Fibroblast of mammary gland (primary cell): ENCODE measurements around the gene TRMT11.
"Not testable (repeated sequence)": the region's sequence is repeated elsewhere in the genome, so short reads cannot be mapped to it uniquely, and the experiment has no call there.

Source experiments
- DNase-seq: peaks from one replicate; pipeline ENCODE4 v3.0.0-alpha.2; 2010; ENCODE audit warnings: low read depth
- H3K4me3 ChIP-seq: 2 replicates; pipeline ENCODE4 v1.5.1; 2011; ENCODE audit warnings: low read depth, mild to moderate bottlenecking, low read length, moderate library complexity; ENCODE audit not compliant: control insufficient read depth
- TF ChIP-seq, protein P1 (sequence below): conservative IDR thresholded peaks from 2 replicates; pipeline ENCODE4 v1.5.1; 2011; ENCODE audit warnings: low read depth, low read length, inconsistent platforms; ENCODE audit not compliant: control insufficient read depth, insufficient read depth

TRMT11 gene

GRCh38 chr6:125949069-125949468 lies 37.3 kb upstream of the TRMT11 start:
- TF ChIP-seq, protein P1, sequence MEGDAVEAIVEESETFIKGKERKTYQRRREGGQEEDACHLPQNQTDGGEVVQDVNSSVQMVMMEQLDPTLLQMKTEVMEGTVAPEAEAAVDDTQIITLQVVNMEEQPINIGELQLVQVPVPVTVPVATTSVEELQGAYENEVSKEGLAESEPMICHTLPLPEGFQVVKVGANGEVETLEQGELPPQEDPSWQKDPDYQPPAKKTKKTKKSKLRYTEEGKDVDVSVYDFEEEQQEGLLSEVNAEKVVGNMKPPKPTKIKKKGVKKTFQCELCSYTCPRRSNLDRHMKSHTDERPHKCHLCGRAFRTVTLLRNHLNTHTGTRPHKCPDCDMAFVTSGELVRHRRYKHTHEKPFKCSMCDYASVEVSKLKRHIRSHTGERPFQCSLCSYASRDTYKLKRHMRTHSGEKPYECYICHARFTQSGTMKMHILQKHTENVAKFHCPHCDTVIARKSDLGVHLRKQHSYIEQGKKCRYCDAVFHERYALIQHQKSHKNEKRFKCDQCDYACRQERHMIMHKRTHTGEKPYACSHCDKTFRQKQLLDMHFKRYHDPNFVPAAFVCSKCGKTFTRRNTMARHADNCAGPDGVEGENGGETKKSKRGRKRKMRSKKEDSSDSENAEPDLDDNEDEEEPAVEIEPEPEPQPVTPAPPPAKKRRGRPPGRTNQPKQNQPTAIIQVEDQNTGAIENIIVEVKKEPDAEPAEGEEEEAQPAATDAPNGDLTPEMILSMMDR: no peak
- H3K4me3 ChIP-seq: no peak overlapping the region
- DNase-seq: no peak

DNA sequence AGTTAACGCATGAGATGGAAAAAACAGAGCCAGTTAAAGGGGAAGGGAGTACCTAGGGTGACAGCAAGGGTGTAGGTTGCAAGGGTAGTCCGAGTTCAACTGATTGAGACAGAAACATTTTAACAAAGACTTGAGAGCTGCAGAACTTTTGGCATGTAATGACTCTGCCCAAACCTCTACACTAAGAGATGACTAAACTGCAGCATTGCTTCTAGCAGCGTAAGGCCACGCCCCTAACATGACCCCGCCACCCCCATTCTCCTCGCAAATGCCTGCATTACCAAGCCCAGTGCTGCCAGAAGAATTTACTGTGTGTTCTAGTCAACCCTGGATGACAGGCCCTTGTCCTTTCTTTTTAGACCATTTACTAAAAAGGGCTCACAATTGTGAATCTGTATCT lies 36.0 kb upstream of the TRMT11 start:
- TF ChIP-seq, protein P1: no peak
- H3K4me3 ChIP-seq: no peak overlapping the region
- DNase-seq: peak; percentile 70

DNA sequence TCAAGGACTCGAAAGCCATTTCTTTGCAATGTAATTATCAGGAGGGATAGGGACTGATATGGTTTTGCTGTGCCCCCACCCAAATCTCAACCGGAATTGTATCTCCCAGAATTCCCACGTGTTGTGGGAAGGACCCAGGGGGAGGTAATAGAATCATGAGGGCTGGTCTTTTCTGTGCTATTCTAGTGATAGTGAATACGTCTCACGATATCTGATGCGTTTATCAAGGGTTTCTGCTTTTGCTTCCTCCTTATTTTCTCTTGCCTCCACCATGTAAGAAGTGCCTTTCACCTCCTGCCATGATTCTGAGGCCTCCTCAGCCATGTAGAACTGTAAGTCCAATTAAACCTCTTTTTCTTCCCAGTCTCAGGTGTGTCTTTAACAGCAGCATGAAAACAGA lies 35.6 kb upstream of the TRMT11 start:
- DNase-seq, H3K4me3 ChIP-seq: not testable (repeated sequence)

DNA sequence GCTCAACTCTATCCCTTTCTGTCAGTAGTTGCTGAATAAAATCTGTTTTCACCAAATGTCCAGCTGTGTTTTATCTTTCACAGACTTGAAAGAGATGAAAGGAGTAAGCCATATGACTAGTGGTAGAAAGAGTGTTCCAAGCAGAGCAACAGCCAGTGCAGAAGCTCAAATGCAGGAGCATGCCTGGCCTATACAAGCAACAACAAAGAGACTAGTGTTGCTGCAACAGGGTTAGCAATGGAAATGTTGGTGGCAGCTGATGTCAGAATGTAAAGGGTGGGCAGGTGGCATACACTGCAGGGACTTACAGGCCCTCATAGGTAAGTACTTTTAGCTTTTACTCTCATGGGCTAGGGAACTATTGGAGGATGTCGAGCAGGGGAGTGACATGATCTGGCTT lies 35.0 kb upstream of the TRMT11 start:
- DNase-seq: no peak
- H3K4me3 ChIP-seq: no peak overlapping the region
- TF ChIP-seq, protein P1: no peak

DNA sequence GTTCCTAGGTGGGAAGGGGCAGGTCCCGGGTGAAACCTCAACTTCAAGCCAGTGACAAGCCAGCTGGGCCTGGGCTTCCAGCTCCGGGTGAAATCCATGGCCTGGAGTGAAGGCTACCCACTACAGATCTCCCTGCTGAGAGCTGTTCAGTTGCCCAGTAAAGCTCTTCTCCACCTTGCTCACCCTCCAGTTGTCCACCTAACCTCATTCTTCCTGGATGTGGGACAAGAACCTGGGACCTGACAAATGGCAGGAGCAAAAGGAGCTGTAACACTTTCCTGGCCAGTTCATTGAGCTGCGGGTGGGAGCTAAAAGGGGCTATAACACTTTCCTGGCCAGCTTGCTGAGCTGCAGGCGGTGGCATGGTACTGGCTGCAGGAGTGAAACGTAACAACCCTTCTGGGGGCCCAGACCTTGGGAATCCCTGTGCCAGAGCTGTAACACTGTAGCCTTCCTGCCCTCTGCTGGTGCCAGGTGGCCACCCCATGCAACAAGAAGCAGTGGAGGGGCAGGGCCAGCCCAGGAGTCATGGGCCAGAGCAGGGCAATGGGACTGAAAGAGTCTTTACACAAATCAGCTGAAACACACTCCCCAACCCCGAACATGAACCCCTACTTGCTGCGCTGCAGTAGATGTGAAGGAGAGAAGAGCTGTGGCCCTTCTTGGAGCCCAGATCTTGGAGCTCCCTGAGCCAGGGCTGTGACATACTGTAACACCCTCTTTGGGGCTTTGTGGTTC lies 33.4 kb upstream of the TRMT11 start:
- DNase-seq: peak; percentile 42
- no peak overlapping the region for H3K4me3 ChIP-seq
- TF ChIP-seq, protein P1: peak; percentile 39

DNA sequence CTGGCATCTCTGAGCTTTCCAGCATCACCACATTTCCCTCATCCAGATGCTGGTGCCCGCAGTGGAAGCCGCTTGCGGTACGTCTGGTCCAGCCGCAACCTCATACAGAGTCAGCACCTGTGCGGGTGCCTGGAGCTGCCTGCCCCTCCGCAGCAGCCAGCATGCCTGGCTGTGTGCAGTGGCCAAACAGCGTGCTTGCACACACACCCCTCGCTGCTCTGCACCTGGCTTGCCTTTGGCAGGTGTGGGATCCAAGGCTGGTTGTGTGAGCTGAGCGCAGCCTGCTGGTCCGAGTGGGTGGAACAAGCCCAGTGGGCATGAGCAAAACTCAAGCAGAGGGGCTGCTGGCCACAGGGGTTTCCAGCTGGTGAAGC lies 32.9 kb upstream of the TRMT11 start:
- no peak for DNase-seq
- TF ChIP-seq, protein P1: peak; percentile 8
- no peak overlapping the region for H3K4me3 ChIP-seq

- no peak overlapping the region for H3K4me3 ChIP-seq
- no peak for DNase-seq
- TF ChIP-seq, protein P1: no peak
These were observed 31.5 kb upstream of the TRMT11 start for GRCh38 chr6:125954735-125955339.
